ENCODE results near the gene MRPL12.

Gene MRPL12

DNA sequence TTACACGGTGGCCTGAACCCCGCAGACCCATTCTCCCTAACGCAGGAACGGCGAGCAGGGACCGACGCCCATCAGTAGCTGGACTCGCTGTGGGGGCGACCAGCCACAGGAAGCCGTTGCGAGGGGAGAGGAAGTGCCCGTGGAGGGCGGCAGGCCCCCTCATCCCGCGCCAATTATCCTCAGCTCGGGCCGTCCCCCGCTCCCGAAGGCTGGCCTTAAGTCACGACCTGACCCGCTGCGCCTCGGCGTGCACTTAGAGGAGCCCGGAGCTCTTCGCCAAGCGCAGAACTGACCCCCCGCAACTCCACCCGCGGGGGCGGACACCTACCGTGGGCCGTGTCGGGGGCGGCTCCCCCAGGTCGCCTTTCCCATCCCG is 20.0 kb upstream of the MRPL12 start:
- no peak for DNase-seq

DNA sequence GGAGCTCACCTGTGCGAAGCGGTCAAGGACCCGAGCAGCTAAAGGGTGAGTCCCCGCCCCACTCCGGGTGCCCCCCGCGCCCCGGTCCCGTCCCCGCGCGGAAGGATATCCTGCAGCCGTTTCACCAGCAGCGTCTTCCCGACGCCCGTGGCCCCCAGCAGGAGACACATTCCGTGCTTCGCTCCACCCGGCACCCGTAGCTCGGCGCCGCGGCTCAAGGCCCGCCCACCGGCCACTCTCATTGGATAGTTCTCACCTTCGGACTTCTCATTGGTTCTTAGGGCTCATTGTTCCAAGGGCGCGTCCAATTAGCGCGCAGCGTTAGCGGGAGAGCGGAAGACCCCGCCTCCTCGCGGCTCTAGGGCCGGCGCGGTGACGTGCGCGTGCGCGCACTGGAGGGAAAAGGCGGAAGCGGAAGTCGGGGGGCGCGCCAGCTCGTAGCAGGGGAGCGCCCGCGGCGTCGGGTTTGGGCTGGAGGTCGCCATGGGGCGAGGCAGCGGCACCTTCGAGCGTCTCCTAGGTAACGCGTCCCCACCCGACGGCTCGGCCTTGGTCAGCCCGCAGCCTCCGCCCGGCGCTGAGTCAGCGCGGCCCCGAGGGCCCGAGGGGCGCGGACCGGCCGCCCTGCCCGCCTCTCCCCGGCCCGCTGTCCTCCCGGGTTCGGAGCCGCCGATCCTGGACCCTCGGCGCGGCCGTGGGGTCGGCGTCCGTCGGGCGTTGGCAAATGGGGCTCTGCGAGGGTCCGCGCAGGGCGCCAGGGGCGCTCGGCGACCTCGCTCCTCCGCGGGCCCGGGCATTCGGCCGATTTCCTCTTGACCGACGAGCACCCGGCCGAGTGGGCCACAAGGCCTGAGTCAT is 19.4 kb upstream of the MRPL12 start, which contains the start of the genes ARL16 and HGS:
ARL16 (minus strand) TSS at position 214 of the 858 bp plus-strand sequence; CDS start at position 170, 44 bp downstream.
HGS (plus strand) TSS at position 428 of the 858 bp plus-strand sequence; CDS start at position 484, 56 bp downstream.
- DNase-seq, result peak; percentile 98

DNA sequence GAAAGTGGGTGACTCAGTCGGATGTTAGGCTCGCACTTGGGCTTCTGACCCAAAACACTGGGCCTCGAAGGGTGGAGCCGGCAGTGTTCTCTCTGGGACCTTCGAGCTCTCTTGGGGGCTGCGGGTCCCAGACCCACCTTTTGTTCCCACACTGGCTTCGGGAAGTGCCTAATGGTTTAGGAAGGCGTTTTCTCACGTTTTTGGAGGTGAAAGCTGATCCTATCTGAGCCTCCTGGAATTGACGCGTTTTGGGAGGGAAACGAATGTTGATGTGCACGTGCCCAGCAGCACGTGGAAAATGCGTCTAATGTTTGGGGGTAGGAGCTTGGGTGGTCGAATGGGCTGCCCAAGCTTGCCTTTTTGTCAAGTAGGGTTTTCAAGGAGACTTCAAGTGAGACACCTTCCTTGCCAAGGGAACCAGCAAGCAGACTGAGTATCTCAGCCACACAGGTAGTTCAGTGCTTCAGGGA is 18.7 kb upstream of the MRPL12 start:
- no peak for DNase-seq

DNA sequence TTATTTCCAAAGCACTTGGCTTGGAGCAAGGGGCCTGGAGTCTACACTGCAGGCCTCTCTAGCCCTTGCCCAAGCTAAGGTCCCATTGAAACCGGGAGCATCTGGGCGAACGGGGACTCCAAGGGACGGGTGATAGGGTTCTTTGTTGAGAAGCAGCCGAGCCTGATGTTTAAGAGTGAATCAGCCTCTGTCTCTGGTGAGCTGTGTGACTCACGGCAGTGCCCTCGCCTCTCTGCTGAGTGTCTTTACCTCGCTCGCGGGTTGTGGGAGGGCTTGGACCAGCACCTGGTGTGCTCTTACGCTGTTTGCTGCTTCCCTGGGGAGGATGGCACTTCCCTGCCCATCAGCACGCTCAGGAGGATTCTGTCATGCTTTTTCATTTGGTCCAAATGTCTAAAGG is 18.1 kb upstream of the MRPL12 start:
- DNase-seq, result no peak

DNA sequence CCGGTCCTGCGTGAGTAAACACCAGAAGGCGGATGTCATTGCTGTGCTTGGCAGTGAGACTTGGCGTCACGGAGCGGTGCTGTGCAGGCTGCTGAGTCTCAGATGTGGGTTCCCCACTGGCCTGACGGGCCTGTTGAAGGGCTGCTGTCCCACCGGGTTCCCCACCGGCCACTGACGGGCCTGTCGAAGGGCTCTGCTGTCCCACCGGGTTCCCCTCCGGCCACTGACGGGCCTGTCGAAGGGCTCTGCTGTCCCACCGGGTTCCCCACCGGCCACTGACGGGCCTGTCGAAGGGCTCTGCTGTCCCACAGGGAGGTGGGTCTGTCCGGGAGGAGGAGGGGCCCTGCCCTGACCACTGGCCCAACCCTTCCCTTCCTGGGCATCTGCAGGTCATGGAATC is 16.6 kb upstream of the MRPL12 start:
- no peak for DNase-seq

DNA sequence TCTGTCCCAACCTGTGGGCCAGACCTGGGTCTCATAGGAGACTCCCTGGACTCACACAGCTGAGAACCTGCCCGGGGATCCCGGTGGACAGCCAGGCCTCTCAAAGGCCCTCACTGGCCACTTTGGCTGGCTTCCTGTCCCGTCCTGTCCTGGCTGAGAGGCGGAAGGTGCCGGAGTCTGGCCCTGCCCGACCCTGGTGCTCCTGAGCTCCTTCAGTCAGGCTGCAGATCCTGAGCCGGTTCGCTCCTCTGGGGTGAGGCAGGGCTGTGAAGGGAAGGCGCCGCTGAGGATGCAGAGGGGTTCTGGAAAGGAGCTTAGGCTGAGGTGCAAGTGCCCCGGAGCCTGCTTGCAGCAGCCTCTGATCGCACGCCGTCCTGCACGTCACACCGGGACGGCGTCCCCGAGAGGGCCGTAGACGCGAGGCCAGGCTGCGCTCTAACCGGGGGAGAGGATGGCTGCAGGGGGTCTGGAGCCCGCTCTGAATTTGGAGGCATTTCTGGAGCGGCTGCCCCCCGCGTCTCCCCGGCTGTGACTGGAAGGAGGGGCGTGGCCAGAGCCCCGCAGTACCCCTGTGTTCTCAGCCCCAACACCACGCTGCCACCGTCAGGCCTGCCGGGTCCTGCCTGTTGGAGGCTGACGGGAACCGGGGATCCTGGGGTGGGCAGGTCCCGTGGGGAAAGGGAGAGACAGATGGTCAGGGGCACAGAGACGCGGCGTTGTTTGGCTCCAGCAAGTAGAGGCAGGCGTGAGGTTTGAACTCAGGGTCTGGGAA is 15.2 kb upstream of the MRPL12 start:
- DNase-seq, result no peak

DNA sequence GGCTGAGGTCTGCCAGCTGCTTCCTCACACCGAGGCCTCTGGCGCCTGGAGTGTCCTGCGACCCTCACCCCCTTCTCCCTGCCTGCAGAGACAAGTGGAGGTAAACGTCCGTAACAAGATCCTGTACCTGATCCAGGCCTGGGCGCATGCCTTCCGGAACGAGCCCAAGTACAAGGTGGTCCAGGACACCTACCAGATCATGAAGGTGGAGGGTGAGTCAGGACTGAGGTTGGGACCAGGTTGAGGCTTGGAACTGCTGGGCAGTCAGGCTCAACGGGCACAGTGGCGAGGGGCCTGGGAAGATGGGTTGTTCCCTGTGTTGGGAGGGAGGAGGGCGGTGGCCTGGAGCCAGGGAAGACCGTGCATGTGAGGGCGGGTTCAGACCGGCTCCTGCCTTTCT is 14.6 kb upstream of the MRPL12 start:
- DNase-seq, result no peak

DNA sequence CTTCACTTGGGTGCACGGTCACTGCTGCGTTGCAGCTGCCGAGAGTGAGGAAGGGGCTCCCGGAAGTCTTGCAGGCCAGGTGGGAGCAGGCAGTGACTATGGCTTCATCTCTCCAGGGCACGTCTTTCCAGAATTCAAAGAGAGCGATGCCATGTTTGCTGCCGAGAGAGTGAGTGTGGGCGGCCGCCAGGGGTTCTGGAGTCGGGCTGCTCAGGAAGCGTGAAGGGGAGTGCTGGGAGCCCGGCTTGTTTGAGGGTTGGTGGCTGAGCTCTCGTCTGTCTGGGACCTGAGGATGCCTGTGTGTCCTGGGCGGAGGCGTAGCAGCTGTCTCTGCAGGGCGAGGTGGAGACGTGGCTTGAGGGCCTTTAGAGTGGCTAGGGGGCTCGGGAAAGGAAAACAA is 13.1 kb upstream of the MRPL12 start:
- no peak for DNase-seq

DNA sequence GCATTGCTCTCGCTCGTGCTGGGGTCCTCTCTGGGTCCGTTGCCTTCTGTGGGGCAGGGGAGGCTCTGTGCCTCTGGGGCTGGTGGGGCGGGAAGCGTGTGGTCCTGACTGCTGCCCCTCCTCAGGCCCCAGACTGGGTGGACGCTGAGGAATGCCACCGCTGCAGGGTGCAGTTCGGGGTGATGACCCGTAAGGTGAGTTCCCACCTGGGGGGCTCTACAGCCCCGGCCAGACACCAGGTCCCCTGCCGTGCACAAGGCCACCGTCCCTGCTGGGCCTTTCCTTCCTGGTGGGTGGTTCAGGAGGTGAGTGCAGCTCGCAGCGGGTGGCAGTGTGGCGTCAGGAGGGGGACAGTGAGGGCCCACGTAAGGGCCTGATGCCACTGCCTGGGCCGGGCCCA is 12.6 kb upstream of the MRPL12 start:
- DNase-seq, result no peak

DNA sequence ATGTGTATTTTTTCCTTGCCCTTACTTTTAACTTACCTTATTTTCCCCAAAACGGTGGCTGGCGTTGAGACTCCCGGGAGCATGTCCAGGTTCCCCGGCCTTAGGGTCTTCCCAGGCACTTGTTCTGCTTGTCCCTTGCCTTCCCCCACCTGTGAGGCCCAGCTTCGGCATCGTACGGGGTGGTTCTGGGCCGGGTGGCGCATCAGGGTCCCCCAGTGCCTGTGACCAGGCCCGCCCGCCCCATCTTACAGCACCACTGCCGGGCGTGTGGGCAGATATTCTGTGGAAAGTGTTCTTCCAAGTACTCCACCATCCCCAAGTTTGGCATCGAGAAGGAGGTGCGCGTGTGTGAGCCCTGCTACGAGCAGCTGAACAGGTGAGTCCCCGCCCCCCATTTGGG is 12.0 kb upstream of the MRPL12 start:
- DNase-seq, result no peak

DNA sequence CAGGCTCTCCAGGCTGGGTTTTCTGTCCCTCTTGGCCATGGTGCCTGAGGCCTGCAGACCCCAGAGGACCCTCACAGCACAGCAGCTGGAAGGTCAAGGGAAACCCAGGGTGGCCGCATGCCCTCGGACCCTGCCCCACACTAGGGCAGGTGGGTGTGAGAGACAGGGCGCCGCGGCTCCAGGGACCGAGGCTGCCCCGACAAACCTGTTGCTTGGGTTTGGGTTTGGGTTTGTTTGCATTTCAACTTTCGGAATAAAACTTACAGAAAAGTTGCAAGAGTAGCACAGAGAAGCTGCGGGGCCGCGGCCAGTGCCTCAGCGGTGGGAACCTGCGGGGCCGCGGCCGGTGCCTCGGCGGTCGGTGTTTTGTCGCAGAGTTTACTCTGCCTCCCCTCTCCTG is 11.6 kb upstream of the MRPL12 start:
- DNase-seq, result no peak

DNA sequence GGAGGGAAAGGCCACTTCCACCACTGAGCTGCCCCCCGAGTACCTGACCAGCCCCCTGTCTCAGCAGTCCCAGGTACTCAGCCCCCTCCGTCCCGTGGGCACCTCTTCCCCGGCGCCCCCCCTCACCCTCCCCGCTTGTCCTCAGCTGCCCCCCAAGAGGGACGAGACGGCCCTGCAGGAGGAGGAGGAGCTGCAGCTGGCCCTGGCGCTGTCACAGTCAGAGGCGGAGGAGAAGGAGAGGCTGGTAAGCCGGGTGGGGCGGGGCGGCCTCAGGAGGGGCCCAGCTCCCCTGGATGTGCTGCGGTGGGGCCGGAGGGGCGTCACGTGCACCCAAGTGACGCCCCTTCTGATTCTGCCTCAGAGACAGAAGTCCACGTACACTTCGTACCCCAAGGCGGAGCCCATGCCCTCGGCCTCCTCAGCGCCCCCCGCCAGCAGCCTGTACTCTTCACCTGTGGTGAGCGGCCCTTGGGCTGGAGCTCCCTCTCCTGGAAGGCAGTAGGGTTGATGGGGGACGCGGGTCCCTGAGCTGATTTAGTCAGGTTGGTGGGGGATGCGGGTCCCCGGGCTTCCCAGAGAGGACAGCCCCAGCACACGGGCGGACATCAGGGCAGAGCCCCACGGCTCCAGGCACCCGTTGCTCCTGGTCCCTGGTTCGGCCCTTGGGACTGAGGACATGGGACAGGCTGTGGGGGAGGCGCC is 9.5 kb upstream of the MRPL12 start:
- DNase-seq, result no peak

DNA sequence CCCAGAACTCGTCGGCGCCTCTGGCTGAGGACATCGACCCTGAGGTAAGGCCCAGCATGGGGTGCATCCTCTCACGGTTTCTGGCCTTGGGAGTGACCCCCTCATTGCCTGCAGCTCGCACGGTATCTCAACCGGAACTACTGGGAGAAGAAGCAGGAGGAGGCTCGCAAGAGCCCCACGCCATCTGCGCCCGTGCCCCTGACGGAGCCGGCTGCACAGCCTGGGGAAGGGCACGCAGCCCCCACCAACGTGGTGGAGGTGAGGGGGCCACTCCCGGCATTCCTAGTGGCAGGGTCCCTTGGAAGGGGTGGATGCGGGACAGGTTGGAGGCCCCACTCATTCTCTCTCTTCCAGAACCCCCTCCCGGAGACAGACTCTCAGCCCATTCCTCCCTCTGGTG is 8.4 kb upstream of the MRPL12 start:
- no peak for DNase-seq

DNA sequence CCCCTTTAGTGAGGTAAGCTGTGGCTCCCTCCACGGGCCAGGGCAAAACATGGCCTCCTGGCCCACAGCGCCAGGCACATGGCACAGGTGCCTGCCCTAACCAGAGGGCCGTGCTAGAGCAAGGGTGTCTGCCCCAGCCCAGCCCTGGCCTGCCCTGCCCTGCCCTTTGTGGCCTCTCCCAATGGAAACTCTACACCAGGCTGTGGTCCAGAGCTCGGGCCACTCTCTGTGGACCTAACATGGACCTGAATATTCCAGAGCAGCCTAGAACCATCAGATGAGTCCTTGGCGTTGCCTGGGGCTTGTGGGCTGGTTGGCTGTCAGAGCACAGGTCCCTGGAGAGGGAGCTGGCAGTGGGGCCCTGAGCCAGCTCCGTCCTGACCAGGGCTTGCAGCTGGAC is 8.0 kb upstream of the MRPL12 start:
- DNase-seq, result no peak

DNA sequence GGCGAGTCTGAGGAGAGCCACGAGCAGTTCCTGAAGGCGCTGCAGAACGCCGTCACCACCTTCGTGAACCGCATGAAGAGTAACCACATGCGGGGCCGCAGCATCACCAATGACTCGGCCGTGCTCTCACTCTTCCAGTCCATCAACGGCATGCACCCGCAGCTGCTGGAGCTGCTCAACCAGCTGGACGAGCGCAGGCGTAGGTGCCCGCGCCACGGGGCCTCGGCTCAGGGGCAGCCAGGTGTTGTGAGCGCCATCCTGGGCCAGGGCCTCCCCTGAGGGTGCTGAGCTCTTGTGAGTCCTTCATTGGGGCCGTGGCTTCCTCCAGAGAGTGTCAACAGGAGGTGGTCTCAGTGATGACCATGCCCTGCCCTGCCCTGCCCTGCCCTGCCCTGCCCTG is 7.4 kb upstream of the MRPL12 start:
- DNase-seq, result no peak

DNA sequence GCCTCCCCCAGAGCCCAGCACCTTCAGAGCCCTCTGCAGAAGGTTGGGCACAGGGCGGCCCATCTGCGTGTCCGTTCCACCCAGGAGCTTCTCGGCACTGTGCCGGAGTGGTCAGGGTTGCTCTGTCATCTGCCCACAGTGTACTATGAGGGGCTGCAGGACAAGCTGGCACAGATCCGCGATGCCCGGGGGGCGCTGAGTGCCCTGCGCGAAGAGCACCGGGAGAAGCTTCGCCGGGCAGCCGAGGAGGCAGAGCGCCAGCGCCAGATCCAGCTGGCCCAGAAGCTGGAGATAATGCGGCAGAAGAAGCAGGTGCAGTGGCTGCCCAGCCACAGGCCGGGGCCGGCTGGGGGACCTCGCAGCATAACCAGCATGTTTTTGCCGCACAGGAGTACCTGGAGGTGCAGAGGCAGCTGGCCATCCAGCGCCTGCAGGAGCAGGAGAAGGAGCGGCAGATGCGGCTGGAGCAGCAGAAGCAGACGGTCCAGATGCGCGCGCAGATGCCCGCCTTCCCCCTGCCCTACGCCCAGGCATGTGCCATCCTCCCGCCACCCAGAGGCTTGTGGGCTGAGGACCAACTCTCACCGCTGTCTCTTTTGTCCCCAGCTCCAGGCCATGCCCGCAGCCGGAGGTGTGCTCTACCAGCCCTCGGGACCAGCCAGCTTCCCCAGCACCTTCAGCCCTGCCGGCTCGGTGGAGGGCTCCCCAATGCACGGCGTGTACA is 6.8 kb upstream of the MRPL12 start:
- no peak for DNase-seq

DNA sequence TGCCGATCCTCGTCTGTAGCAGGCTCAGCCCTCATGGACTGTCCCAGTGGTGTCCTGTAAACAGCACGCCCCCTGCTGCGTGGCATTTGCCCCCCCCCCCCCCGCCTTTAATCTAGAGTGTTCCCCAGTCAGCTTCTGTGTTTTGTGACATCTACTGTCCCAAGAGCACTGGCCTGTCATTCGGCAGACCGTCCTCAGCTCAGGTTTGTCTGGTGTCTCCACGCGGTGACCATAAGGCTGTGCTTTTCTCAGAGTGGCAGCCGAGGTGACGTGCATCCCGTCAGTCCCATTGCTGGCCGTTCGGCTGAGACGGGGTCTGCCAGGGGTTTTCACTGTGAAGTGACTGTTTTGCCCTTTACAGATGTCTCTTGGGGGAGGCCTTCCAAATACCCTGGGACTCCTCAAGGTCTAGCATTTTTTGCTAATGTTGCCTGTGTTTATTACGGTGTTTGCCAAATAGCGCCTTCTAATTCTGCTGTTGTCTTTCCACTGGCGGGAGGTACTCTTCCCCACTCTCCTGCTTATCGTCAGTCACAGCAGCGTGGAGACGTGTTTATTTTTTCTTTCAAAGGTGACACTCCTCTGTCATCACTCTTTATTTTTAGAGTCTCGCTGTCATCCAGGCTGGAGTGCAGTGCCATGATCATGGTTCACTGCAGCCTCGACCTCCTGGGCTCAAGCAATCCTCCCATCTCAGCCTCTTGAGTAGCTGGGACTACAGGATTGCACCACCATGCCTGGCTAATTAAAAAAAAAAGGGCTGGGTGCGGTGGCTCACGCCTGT is 5.7 kb upstream of the MRPL12 start:
- no peak for DNase-seq

DNA sequence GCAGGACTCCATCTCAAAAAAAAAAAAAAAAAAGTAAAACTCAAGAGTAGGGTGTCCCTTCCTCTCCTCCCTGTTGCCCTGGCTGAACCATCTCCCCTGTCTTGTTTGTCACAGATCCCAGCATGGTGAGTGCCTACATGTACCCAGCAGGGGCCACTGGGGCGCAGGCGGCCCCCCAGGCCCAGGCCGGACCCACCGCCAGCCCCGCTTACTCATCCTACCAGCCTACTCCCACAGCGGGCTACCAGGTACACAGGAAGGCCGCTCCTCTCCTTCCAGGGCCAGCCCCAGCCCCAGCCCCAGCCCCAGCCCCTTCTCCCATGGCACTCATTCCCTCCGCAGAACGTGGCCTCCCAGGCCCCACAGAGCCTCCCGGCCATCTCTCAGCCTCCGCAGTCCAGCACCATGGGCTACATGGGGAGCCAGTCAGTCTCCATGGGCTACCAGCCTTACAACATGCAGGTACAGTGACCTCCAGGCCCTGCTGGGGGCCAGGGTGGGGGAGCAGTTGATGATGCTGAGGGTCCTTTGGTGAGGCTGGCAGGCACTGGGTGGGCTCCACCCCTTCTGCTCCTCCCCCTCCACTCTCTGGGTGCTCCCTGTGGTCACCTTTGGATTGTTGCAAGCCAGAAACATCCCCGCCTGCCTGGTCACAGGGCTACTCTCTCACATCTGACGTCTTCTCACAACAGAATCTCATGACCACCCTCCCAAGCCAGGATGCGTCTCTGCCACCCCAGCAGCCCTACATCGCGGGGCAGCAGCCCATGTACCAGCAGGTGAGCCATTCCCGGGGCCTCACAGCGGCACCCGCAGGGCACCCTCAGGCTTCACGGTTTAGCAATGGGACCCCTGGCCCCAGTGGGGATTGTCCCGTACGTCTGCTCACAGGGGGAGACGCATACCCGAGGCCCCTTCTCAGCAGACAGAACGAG is 2.5 kb upstream of the MRPL12 start:
- DNase-seq, result no peak

DNA sequence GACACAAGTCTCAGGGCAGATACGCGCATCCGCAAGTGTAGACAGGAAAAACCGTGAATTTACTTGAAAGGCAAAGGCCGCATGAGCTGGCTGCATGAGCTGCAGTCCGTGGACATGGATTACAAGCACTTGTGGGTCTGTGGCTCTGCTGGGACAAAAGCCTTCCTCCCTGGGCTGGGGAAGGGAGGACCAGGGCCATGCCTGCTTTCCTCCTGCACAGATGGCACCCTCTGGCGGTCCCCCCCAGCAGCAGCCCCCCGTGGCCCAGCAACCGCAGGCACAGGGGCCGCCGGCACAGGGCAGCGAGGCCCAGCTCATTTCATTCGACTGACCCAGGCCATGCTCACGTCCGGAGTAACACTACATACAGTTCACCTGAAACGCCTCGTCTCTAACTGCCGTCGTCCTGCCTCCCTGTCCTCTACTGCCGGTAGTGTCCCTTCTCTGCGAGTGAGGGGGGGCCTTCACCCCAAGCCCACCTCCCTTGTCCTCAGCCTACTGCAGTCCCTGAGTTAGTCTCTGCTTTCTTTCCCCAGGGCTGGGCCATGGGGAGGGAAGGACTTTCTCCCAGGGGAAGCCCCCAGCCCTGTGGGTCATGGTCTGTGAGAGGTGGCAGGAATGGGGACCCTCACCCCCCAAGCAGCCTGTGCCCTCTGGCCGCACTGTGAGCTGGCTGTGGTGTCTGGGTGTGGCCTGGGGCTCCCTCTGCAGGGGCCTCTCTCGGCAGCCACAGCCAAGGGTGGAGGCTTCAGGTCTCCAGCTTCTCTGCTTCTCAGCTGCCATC is 1.7 kb upstream of the MRPL12 start:
- no peak for DNase-seq

Data from NCI-H1436 treated with DMSO at 0.1 percent for 48 hours (cell line).